ENCODE results near the gene UGT1A9.

DNA sequence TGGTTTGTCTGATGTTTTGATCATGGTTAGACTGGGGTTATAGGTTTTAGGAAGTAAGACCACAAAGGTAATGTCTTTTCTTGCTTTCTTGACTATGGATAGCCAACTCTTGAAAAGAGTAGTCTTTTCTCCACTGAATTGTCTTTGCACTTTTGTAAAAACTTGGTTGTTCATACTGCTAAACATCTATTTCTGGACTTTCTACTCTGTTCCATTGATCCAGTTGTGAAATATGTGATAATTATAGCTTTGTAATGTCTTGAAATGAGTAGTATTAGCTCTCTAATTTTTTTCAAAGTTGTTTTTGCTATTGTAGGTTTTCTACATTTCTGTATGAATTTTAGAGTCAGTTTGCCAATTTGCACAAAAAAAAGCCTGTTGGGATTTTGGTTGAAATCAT lies 13.1 kb upstream of the UGT1A9 start:
- TF ChIP-seq POLR2A (IDR thresholded peaks at IDR 0.05) (no peak), CTCF (IDR thresholded peaks at IDR 0.05) (no peak), EP300 (IDR thresholded peaks at IDR 0.05) (no peak)
